Medulla oblongata (tissue), 1 donor: ENCODE measurements around the gene RAC2.
"Not testable (repeated sequence)": the region's sequence is repeated elsewhere in the genome, so short reads cannot be mapped to it uniquely, and the experiment has no call there.

Source experiments
- DNase-seq: peaks from one replicate; pipeline ENCODE4 v3.0.0-alpha.2; 2015; ENCODE audit errors: extremely low spot score

The RAC2 gene

DNA sequence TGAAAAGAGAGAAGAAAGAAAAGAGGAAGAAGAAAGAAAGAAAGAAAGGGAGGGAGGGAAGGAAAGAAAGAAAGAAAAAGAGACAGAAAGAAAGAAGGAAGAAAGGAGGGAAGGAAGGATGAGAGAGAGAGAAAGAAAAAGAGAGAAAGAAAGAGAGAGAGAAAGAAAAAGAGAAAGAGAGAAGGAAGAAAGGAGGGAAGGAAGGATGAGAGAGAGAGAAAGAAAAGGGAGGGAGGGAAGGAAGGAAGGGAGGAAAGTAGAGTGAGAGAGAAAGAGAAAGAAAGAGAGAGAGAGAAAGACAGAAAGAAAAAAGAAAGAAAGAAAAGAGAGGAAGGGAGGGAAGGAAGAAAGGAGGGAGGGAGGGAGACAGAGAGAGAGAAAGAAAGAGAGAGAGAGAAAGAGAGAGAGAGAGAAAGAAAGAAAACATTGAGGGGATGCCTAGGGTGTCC is 11.5 kb upstream of the RAC2 start:
- no peak for DNase-seq

DNA sequence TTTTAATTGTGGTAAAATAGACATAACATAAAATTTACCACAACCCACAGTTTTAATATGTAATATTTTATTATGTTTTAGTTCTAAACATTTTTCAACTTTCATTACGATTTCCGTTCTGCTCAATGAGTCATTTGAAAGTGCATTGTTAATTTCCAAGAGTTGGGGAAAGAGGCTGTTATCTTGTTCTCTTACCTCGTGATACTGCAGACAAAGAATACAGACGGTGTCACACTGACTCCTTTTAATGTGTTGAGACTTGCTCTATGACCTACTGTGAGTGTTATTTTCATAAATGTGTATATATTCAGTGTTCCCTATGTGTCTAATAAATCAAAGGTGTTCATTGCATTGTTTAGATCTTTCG is 10.8 kb upstream of the RAC2 start:
- no peak for DNase-seq

DNA sequence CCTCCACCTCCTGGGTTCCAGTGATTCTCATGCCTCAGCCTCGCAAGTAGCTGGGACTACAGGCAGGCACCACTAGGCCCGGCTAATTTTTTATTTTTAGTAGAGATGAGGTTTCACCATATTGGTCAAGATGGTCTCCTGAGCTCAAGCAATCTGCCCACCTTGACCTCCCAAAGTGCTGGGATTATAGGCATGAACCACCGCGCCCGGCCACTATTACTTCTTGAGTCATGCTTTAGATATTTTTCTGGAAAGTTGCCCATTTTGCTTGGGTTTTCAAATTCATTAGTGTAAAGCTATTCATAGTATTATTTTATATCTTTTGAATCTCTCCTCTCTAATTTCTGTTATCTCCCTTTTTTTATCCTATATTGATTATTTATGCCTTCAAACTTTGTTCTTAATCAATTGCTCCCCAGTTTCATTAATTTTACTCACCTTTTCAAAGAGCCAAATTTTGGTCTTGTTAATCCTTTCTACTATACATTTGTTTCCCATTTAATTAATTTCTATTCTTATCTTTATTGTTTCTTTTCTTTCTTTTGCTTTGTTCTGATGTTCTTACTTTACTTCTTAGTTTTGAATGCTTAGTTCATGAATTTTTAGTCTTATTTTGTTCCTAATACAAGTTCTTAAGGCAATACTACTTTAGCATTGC is 10.3 kb upstream of the RAC2 start:
- no peak for DNase-seq

DNA sequence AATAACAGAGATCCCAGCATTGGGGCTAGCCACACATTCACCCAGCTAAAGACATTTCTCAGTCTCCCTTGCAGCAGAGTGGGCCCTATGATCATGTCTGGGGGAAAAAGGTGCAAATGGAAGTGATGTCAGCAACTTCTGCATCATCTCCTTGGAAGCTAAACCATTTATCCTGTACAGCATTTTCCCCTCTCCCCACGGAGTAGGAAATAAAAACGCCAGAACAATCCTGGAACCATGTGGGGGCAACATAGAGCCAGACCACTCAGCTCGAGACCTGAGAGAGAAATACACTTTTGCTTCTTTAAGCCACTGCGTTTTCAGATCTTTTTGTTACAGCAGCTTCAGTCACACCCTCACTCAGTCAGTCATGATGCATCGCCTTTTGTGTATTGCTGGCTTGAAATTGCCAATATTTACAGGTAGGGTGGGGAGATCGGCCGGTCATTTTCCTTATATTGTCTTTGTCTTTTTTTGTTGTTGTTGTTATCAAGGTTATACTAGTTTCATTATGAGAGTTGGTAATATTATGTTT is 9.1 kb upstream of the RAC2 start:
- no peak for DNase-seq

DNA sequence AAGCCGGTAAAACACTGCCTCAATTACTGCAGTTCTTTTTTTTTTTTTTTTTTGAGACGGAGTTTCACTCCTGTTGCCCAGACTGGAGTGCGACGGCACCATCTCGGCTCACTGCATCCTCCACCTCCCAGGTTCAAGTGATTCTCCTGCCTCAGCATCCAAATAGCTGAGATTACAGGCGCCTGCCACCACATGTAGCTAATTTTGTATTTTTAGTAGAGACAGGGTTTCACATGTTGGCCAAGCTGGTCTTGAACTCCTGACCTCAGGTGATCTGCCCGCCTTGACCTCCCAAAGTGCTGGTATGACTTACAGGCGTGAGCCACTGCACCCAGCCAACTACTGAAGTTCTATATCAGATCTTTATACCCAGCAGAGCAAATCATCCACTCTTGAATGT is 7.8 kb upstream of the RAC2 start:
- not testable (repeated sequence) for DNase-seq

DNA sequence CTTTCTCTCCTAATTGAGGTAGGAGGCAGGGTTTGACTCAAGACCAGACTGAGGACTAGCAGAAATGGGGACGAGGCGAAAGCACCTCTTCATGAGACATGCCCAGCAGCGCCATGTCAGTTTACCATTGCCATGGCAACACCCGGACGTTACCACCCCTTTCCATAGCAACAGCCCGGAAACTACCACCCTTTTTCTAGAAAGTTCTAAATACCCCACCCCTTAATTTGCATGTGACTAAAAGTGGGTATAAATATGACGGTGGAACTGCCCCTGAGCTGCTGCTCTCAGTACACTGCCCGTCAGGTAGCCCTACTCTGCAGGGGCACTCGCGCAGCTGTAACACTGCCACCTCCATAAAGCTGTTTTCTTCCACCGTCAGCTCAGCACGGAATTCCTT is 5.9 kb upstream of the RAC2 start:
- no peak for DNase-seq

DNA sequence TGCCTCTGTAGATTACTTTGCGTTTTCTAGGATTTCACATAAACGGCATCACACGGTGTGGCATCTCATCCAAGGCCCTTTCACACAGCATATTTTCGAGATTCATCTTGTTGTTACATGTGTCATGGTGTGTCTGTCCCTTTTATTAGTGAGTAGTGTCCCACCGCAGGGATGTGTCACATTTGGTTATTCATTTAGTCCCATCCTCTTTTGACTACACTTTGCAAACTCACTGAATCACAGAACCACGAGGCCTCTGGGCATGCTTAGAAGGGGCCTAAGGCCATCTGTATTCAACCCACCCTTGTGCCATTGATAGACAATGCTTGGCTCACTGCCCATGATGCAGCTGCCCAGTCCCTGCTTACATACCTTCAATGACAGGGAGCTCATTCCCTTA is 4.2 kb upstream of the RAC2 start:
- DNase-seq = no peak

DNA sequence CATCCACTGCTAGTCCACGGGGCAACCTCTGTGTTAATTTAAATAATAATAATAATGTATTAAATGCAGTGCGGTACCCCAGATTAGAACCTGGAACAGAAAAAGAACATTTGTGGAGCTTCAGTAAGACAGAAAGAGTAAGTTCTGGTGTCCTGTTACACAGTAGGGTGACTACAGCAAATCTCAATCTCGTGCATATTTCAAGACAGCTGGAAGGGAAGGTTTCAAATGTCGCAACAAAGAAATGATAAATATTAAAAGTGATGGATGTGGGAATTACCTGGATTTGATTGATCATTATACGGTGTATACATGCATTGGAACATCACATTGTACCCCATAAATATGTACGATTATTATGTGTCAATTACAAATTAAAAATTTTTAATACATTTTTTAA is 1.7 kb upstream of the RAC2 start:
- no peak for DNase-seq

DNA sequence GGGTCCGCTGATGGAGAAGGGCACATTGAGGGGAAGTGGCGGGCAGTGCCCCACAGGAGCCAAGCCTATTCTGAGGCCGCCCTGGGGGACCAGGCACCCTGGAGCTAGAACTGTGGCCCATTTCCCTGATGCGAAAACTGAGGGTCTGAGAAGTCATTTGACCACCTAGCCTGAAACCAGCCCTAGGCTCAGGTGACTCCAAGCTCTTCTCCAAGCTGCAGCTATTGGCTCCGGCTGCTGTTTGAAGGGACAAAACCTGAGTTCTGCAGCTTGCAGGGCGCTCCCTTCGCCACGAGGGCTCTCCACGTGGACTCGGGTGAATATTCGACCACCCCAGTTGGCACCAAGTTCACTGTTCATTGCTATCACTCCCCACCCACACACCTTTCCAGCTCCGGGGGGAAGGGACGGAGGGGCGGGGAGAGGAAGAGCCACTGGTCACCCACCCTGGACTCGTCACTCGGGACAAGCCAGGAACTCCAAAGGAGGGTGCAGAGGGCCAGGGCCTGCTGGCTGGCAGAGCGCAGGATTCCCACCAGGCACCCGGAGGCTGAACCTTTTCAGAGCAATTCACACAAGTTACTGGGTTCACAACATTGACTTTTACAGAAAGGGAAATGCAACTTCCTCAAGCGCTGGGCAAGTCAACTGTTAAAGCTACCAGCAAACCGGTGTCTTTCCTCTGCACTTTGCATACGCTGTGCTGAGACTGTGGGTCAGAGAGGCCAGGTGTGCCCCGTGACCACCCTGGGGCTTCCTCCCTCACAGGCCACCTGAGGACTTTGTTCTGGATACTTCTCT is 1.1 kb upstream of the RAC2 start:
- DNase-seq = no peak

DNA sequence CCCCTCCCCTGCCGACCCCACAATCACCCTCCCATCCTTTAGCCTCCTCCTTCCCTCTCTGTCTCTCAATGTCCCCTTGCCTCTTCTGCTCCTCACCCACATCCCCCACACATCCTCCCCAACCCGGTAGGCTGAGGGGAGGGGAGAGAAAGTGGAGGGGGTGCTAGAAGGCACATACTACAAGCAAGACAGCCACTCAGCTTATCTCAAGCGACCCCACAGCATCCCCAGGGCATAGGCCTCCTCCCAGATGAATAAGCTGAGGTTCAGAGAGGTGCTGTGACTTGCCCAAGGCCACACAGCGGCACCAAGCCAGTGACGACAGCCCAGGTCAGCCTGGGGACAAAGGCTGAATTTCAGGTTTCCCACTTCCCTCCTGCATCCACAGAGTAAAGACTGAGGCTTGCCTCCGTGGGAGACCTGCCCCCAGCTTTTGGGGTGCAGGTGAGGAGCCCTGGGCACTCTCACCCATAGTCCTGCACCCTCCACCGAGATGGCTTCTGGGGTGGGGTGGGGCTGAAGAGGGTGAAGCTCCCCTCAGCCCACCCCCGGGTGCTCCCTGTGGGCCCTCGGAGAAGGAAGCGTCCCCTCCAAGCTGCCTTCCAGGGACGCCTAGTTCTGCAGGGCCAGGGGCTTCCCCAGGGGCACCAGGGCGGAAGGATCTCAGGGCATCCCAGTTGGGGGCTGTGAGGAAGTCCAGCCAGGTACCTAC is 511 bp downstream of the RAC2 start:
- no peak for DNase-seq

DNA sequence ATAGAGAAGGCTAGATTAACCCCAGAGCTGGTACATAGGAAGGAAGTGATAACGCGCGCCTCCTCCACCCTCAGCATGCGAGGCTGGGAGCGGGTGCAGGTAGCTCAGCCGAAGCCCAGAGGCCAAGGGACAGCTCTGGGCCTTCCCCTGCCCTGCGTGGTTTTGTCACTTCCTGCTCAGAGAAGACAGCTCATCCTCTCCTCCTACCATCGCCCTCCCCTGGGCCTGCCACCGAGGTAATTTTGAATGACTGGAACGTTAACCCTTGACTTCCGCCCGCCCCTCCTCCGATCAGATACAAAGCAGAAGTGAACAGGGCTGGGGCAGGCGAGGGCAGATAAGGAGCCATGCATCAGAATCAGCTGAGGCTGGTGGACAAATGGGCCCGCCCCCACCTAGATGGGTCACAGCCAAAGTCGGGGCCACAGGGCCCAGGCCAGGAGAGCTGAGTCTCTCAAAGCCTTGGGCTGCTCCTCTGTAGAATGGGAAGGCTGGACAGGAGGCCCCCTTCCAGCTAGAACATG is 1.6 kb downstream of the RAC2 start:
- peak; percentile 37 for DNase-seq

DNA sequence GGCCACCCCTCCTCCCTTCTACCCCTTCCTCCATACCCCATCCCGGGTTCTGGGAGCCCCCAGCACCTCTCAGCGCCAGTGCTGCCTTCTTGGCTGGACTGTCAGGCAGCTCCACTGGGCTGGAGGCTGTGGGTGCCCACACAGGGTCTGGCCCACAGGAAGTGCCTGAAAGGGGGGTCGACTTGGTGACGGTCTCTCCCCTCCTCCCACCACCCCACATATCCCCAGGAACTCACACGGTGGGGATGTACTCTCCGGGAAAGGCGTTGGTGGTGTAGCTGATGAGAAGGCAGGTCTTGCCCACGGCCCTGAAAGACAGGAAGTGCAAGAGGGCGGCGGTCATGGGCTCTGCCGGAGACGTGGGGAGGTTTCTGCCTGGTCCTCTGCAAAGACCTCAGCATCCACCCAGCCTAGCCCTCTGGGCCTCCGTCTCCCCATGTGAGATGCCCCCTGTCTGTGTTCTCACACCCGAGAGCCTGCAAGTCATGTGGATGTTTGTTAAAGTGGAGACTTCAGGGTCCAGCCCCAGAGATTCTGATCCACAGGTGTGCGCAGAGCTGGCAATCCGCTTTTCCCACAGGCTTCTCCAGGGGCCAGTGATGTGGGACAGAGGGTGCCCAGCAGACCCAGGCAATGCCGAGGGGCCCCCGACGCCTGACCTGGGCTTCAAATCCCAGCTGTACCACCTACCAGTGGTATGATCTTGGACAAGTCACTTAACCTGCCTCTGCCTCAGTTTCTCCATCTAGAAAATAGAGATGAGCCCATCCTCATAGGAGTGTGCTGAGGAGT is 2.5 kb downstream of the RAC2 start:
- DNase-seq = no peak

DNA sequence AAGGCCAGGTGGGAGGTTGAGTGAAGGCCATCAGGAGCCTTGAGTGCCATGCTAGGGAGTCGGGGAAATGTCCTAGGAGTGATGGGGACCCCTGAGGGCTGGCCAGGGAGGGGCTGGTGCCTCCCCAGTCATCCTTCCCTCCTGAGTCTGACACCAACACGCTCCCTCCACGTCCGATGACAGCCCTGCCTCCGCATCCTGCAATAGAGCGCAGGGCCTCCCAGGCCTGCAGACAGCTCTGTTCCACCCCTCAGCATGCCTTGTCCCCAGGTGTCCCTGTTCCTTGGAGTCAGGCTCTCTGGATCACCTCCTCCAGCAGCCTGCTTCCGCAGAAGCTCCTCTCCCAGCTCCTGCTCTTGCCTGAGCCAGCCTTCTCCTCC is 3.1 kb downstream of the RAC2 start:
- no peak for DNase-seq

DNA sequence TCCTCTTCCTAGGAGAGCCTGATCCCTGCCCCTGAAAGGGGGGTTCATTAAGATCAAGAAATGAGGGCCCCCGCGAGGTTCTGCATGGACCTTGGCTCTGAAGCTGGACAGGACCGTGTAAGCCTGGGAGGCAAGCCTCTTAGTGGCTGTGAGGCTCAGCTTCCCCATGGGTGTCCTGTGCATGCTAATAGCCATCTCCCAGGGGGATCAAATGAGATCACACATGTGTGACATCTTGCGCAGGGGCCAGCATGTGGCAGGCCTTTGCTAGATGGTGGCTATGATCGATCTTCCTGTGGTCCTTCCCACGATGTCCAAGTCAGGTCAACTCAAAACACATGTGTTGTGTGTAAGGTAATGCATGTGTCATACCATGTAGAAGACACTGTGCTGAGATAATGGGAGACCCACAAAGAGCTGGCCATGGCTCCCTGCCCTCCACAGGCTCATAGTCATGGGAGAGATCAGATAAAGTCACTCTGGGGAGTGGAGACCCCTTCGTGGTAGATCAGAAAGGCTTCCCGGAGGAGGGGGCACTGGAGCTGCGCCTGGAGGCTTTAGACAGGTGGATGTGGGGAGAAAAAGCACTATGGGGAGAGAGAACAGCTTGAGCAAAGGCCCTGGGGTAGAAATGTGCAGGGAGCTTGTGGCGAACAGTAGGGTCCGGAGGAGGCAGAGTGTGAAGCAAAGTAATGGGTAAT is 3.7 kb downstream of the RAC2 start:
- DNase-seq = no peak

DNA sequence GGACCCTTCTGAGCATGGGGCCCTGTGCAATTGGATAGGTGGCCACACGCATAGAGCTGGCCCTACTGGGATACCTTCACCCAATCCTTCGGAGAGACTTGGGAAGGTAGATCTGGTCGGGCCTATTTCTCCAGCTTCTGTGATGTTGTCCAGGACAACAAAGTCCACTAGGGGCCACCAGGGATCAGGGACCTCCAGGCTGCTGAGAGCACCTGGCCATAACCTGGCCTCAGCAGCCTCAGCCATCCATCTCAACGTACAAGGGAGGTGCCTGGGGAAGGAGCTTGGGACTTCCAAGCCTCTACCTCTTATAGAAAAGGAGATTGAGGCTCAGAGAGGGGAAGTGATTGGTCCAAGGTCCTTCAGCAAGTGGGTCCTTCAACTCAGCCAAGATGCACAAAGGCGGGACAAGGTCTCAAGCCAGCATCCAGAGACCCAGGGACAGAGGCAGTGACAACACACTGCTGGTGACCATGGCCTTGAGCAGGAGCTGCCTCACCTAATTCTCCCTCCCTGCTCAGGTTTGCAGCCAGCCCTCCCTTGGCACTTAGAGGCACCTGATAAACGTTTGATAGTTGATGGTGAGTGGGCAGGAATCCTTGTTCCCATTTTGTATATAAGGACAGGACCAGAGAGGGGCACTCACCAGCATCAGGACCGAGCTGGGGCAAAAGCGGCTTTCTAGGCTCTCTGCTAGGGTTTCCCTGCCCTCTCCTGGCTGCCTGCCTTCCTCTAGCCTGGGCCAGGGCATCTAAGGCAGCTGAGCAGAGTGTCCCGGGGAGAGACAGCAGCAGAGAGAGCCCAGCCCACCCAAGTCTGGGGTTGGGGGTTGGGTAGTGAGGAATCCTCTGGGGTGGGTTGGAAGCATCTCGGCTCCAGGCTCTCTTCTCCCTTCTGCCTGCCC is 4.5 kb downstream of the RAC2 start:
- DNase-seq = no peak

DNA sequence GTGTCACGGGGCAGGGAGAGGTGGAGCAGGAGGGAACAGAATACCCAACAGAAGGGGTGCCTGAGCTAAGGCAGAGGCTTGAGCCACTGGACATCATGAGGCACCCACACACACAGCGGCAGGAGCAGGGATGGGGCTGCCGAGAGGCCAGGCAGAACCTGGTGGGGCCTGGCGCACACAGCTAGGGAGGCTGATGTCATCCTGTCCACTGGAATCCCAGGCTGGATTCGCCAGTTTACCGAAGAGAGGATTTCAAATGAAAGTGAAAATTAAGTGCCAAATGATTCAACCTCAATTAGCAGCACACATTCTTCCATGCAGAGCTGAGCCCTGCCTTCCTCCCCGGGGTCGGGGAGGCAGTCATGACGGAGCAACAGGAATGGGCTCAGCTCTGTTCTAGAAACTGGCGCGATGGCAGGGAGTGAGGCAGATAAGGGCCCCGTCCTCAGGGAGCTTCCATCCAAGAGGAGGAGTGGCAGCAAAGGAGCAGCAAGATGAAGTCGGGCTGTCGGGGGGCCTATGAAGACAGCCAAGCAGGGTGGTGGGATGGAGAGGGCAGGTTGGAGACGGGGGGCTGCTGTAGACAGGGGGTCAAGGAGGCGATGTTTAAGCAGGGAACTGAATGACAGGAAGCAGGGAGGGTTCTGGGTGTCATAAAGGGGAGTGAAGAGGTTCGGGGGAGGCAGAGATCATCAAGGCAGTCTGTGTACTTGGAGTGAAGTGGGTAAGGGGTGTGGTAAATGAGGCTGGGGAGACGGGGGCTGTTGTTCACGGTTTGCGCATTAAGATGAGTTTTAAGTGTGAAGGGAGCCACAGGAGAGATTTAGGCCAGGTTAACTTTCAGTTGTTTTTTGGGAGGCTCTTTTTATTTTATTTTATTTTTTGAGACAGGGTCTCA is 6.4 kb downstream of the RAC2 start:
- DNase-seq = no peak

DNA sequence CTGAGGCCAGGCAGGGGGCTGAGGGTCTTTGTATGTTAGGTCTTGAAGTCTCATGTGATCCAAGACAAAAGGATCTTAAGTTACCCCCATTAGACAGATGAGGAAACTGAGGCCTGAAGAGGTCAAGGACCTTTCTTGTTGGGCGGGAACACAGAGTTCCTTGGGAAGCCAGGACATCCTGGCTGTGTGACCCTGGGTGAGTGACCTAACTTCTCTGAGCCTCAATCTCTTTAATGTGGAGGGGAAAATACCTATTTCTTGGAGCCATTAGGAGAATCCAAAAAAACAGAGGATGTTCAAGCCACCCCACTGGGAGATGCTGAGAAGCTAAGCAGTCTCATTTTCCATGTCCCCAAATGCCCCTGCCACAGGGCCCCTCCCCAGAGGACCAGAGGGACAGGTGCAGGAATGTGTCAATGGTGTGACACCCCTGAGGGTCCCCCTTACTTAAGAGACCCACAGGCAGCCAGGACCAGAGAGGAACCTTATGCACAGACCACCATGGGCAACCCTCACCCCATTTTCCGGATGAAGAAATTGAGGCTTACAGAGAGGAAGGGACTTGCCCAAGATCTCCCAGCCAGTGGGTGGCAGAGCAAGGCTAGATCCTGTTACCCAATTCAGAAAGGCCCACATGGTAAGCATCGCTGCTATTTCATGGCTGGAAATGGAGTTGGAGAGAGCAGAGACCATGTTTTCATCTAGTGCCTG is 8.0 kb downstream of the RAC2 start:
- no peak for DNase-seq
